Breast epithelium (tissue), 3 donors: Measurements from ENCODE around the gene NOMO2.
"Not testable (repeated sequence)": the region's sequence is repeated elsewhere in the genome, so short reads cannot be mapped to it uniquely, and the experiment has no call there.

Source experiments
- CTCF ChIP-seq, 3 donors: fragments of 450-650 bp; IDR thresholded peaks; one replicate each; pipeline ENCODE4 v1.5.1; 2016 to 2017; ENCODE audit warnings: antibody characterized with exemption in 3 of 3, mild to moderate bottlenecking in 3 of 3, moderate library complexity in 3 of 3
- POLR2A ChIP-seq: fragments of 450-650 bp; IDR thresholded peaks from one replicate; pipeline ENCODE4 v1.6.1; 2016; ENCODE audit warnings: antibody characterized with exemption, mild to moderate bottlenecking, moderate library complexity
- POLR2AphosphoS5 ChIP-seq, 3 donors: sonication (generic); formaldehyde crosslinking; IDR thresholded peaks; one replicate each; pipeline ENCODE4 v1.6.1; 2017; ENCODE audit warnings: antibody characterized with exemption in 3 of 3

- TF ChIP-seq POLR2A; CTCF (IDR thresholded peaks at IDR 0.05); POLR2AphosphoS5 (IDR thresholded peaks at IDR 0.05): not testable (repeated sequence)
These were observed at the start of gene NOMO2 for GRCh38 chr16:18561727-18562314.
